HL-60/S4 (cell line): Measurements from ENCODE around the gene EP400.

ENCODE experiments used
- in situ Hi-C: fragments of 300-500 bp; cut with MboI; formaldehyde crosslinking; loops from 2 replicates; pipeline ENCODE4 v1.14.3; 2022; ENCODE audit warnings: low sequenced_read_pairs

EP400 gene

GRCh38 chr12:132108211-132108832, 158.6 kb downstream of the EP400 start:
- in situ Hi-C loops, result no loop called here

GRCh38 chr12:132109741-132110140, 160.0 kb downstream of the EP400 start:
- in situ Hi-C loops, result no loop called here

- in situ Hi-C loops, result no loop called here
Observed at GRCh38 chr12:132110677-132111076, 160.9 kb downstream of the EP400 start.

GRCh38 chr12:132111654-132112304, 162.0 kb downstream of the EP400 start:
- in situ Hi-C loops, result no loop called here

- in situ Hi-C loops, result no loop called here
Observed at GRCh38 chr12:132114667-132115066, 164.9 kb downstream of the EP400 start.

GRCh38 chr12:132115500-132115899, 165.8 kb downstream of the EP400 start:
- in situ Hi-C loops, result no loop called here

- in situ Hi-C loops, result no loop called here
Observed at GRCh38 chr12:132116709-132117557, 167.2 kb downstream of the EP400 start.

GRCh38 chr12:132117558-132117875, 167.8 kb downstream of the EP400 start:
- in situ Hi-C loops, result no loop called here

- in situ Hi-C loops, result no loop called here
Observed at GRCh38 chr12:132118876-132119275, 169.1 kb downstream of the EP400 start.

GRCh38 chr12:132121283-132121682, 171.5 kb downstream of the EP400 start:
- in situ Hi-C loops, result no loop called here

GRCh38 chr12:132123970-132124765, 174.4 kb downstream of the EP400 start:
- in situ Hi-C loops, result no loop called here

GRCh38 chr12:132124766-132125425, 175.2 kb downstream of the EP400 start:
- in situ Hi-C loops, result no loop called here

GRCh38 chr12:132125736-132126135, 176.0 kb downstream of the EP400 start:
- in situ Hi-C loops, result no loop called here

GRCh38 chr12:132127041-132127440, 177.3 kb downstream of the EP400 start:
- in situ Hi-C loops, result no loop called here

- in situ Hi-C loops, result no loop called here
Observed at GRCh38 chr12:132129007-132129406, 179.3 kb downstream of the EP400 start.

- in situ Hi-C loops, result no loop called here
Observed at GRCh38 chr12:132130690-132131089, 180.9 kb downstream of the EP400 start.
